IMR-90 (cell line): ENCODE data around the gene GRK5. TPM values are rescaled to one million over a fixed set of nuclear protein-coding genes. Genes with fewer than 3 reads are reported as not detected.
"Not testable (repeated sequence)": the region's sequence is repeated elsewhere in the genome, so short reads cannot be mapped to it uniquely, and the experiment has no call there.

ENCODE experiments used
- ATAC-seq: fragments of 200-7000 bp; cut with Tn5 transposase; 2 replicates; pipeline ENCODE4 v1.9.1; 2020; ENCODE audit warnings: low read depth, mild to moderate bottlenecking, moderate library complexity
- BruUV-seq: library from RNA; stranded (reverse); fragments of 400-500 nt; replicated peaks from 2 replicates; lab custom pipeline; 2021; lab: Mats Ljungman, UMichigan
- CTCF ChIA-PET: fragments of 300-600 bp; formaldehyde crosslinking; extraction: SDS; loops from one replicate; lab custom pipeline; 2021; ENCODE audit warnings: antibody characterized with exemption; lab: Yijun Ruan, JAX
- POLR2A ChIA-PET: fragments of 300-600 bp; sonication (Branson Sonifier 250); formaldehyde crosslinking; loops from one replicate; lab custom pipeline; 2022; ENCODE audit warnings: antibody characterized with exemption; ENCODE audit not compliant: unreplicated experiment; lab: Charles Lee
- DNase-seq: peaks from one replicate; pipeline ENCODE4 v3.0.0; 2013
- H2AFZ ChIP-seq: replicated peaks from 2 replicates; pipeline ENCODE3; 2013; ENCODE audit warnings: low read length, mild to moderate bottlenecking; ENCODE audit not compliant: poor library complexity
- H2AK5ac ChIP-seq: 2 replicates; pipeline ENCODE4 v1.6.1; 2013; ENCODE audit warnings: low read depth, low read length, inconsistent platforms
- H2AK9ac ChIP-seq: replicated peaks from 2 replicates; pipeline ENCODE3; 2013; ENCODE audit warnings: mild to moderate bottlenecking, low read depth, low read length, moderate library complexity; ENCODE audit not compliant: poor library complexity
- H2BK120ac ChIP-seq: 2 replicates; pipeline ENCODE4 v1.6.1; 2013; ENCODE audit warnings: low read depth, low read length, inconsistent platforms
- H2BK15ac ChIP-seq: 3 replicates; pipeline ENCODE4 v1.6.1; 2013; ENCODE audit warnings: low read depth, low read length, inconsistent platforms
- H2BK20ac ChIP-seq: 2 replicates; pipeline ENCODE4 v1.6.1; 2013; ENCODE audit warnings: low read depth, mild to moderate bottlenecking, inconsistent platforms, low read length, moderate library complexity
- H2BK5ac ChIP-seq: 2 replicates; pipeline ENCODE4 v1.6.1; 2013; ENCODE audit warnings: mild to moderate bottlenecking, low read depth, low read length, inconsistent platforms; ENCODE audit not compliant: poor library complexity, severe bottlenecking
- H3K14ac ChIP-seq: replicated peaks from 2 replicates; pipeline ENCODE4 v1.6.1; 2013; ENCODE audit warnings: low read depth, low read length, inconsistent platforms
- H3K18ac ChIP-seq: 2 replicates; pipeline ENCODE4 v1.6.1; 2013; ENCODE audit warnings: low read depth, low read length, control low read depth
- H3K23ac ChIP-seq: 2 replicates; pipeline ENCODE4 v1.6.1; 2013; ENCODE audit warnings: low read depth, low read length, inconsistent platforms
- H3K27ac ChIP-seq: 2 replicates; pipeline ENCODE4 v1.5.1; 2013; ENCODE audit warnings: mild to moderate bottlenecking, control low read depth, low read length; ENCODE audit not compliant: insufficient read depth
- H3K27me3 ChIP-seq: 2 replicates; pipeline ENCODE4 v1.6.1; 2013; ENCODE audit warnings: low read length; ENCODE audit not compliant: control insufficient read depth, insufficient read depth
- H3K36me3 ChIP-seq: 2 replicates; pipeline ENCODE4 v1.6.1; 2013; ENCODE audit warnings: low read length, mixed read lengths; ENCODE audit not compliant: control insufficient read depth, insufficient read depth
- H3K4ac ChIP-seq: 2 replicates; pipeline ENCODE4 v1.6.1; 2013; ENCODE audit warnings: low read depth, low read length, inconsistent platforms
- H3K4me1 ChIP-seq: 2 replicates; pipeline ENCODE4 v1.6.1; 2013; ENCODE audit warnings: low read length, mixed read lengths; ENCODE audit not compliant: control insufficient read depth, insufficient read depth
- H3K4me2 ChIP-seq: 2 replicates; pipeline ENCODE4 v1.6.1; 2013; ENCODE audit warnings: low read depth, mild to moderate bottlenecking, control low read depth, low read length, moderate library complexity
- H3K4me3 ChIP-seq: 2 replicates; pipeline ENCODE4 v1.5.1; 2013; ENCODE audit warnings: low read depth, mild to moderate bottlenecking, control low read depth, low read length, moderate library complexity; ENCODE audit not compliant: insufficient read depth
- H3K56ac ChIP-seq: 2 replicates; pipeline ENCODE4 v1.6.1; 2013; ENCODE audit warnings: low read length, inconsistent platforms; ENCODE audit not compliant: insufficient read depth; ENCODE audit errors: extremely low read depth
- H3K79me1 ChIP-seq, 2 experiments: 2 replicates each; pipeline ENCODE4 v1.6.1; 2013; ENCODE audit warnings: low read length in 2 of 2, inconsistent platforms in 1 of 2, low read depth in 1 of 2
- H3K9ac ChIP-seq: 2 replicates; pipeline ENCODE4 v1.6.1; 2013; ENCODE audit warnings: low read depth, low read length, control low read depth
- H3K9me1 ChIP-seq: 2 replicates; pipeline ENCODE4 v1.6.1; 2013; ENCODE audit warnings: low read length, inconsistent platforms; ENCODE audit not compliant: insufficient read depth
- H3K9me3 ChIP-seq: 2 replicates; pipeline ENCODE4 v1.6.1; 2013; ENCODE audit warnings: low read length; ENCODE audit not compliant: control insufficient read depth, insufficient read depth
- H4K20me1 ChIP-seq: 2 replicates; pipeline ENCODE4 v1.6.1; 2013; ENCODE audit warnings: low read length, inconsistent platforms; ENCODE audit not compliant: insufficient read depth
- H4K5ac ChIP-seq: 2 replicates; pipeline ENCODE4 v1.6.1; 2013; ENCODE audit warnings: mild to moderate bottlenecking, low read depth, low read length, control low read depth
- H4K8ac ChIP-seq, 2 experiments: 2 replicates each; pipeline ENCODE4 v1.6.1; 2013; ENCODE audit warnings: low read depth in 2 of 2, low read length in 2 of 2, control low read depth in 1 of 2, inconsistent platforms in 1 of 2
- H4K91ac ChIP-seq: 2 replicates; pipeline ENCODE4 v1.6.1; 2013; ENCODE audit warnings: low read depth, low read length, inconsistent platforms; ENCODE audit not compliant: insufficient read depth
- MAFK ChIP-seq: IDR thresholded peaks from 2 replicates; pipeline ENCODE4 v1.6.1; 2012; ENCODE audit warnings: low read depth, low read length, improper control_type of control experiment
- WGBS, 2 experiments: methylation state at CpG; one replicate each; pipeline versions ENCODE4 v1.1.5 to v1.1.7; 2013; ENCODE audit warnings: missing lambda C conversion rate in 2 of 2; ENCODE audit not compliant: insufficient read length in 1 of 2; ENCODE audit errors: extremely low coverage in 2 of 2; 5-methylcytosine and 5-hydroxymethylcytosine counted together
- dilution Hi-C: fragments of 300-500 bp; cut with HindIII; formaldehyde crosslinking; loops from one replicate; pipeline ENCODE4 v1.14.3; 2018; ENCODE audit warnings: low sequenced_read_pairs; ENCODE audit not compliant: unreplicated experiment
- in situ Hi-C: fragments of 300-500 bp; cut with MboI; formaldehyde crosslinking; loops from 3 replicates; pipeline ENCODE4 v1.14.3; 2019; ENCODE audit warnings: low sequenced_read_pairs, inconsistent platforms, mixed read lengths
- intact Hi-C: fragments of 100-400 bp; cut with micrococcal nuclease; formaldehyde crosslinking; loops from 2 replicates; pipeline ENCODE4 v1.10.0; 2022
- polyA plus RNA-seq, 3 experiments: library from polyadenylated mRNA; depleted of rRNA; stranded (reverse); fragments of >200 nt; gene quantifications; 2 replicates each; pipeline ENCODE4 v1.2.3, GENCODE V29; 2012; ENCODE audit warnings: low replicate concordance in 1 of 3
- total RNA-seq: library from RNA; depleted of rRNA; stranded (reverse); fragments of >200 nt; gene quantifications from 2 replicates; pipeline ENCODE4 v1.2.3, GENCODE V29; 2012

GRK5 gene
- total and polyA plus RNA-seq, 2 of the 4 experiments (the other 2 are of a cell fraction) = 12.9 to 16.3 TPM

GRCh38 chr10:119259345-119259744 lies 52.0 kb downstream of the GRK5 start:
- H4K20me1 ChIP-seq = peaks cover 71% of the 10 kb centered on the region
- H3K79me1 ChIP-seq = peaks cover 25 to 67% of the 10 kb centered on the region in 2 experiments
- no peak overlapping the region for H4K8ac ChIP-seq
- H2AK9ac ChIP-seq = no peak overlapping the region
- ChIA-PET POLR2A (no interaction called here), CTCF (interaction anchor here (0.8 to 0.9 kb wide), 2 partner anchors 12 to 21 kb away, joined by 3 to 6 read pairs; no protein-coding TSS in a partner anchor)
- no peak overlapping the region for H2BK120ac ChIP-seq
- H3K23ac ChIP-seq = no peak overlapping the region
- no peak overlapping the region for H3K4me2 ChIP-seq
- in situ Hi-C loops = no loop called here
- no peak overlapping the region for H2BK15ac ChIP-seq
- H3K14ac ChIP-seq = no peak overlapping the region
- BruUV-seq = no TSS peak
- H3K18ac ChIP-seq = no peak overlapping the region
- no peak overlapping the region; the same call in 1 of the 2 replicates for H2AK5ac ChIP-seq
- H3K27me3 ChIP-seq = no peaks in the 10 kb centered on the region
- H3K27ac ChIP-seq = no peak overlapping the region
- no peak overlapping the region for H2AFZ ChIP-seq
- no peak overlapping the region for H4K91ac ChIP-seq
- no peak for TF ChIP-seq MAFK
- no CpG with 5 or more reads among the region's 3 CpGs for WGBS, 2 experiments
- DNase-seq = no peak
- peaks cover 22% of the 10 kb centered on the region for H3K4me1 ChIP-seq
- H3K36me3 ChIP-seq = peaks cover 17% of the 10 kb centered on the region
- no peak overlapping the region for H2BK5ac ChIP-seq
- no peaks in the 10 kb centered on the region for H3K9me3 ChIP-seq
- no peak overlapping the region for H3K4me3 ChIP-seq
- H4K5ac ChIP-seq = no peak overlapping the region
- intact Hi-C loops = no loop called here
- no peak overlapping the region for H3K56ac ChIP-seq
- ATAC-seq = no peak
- no peak overlapping the region for H3K4ac ChIP-seq
- no peak overlapping the region for H3K9ac ChIP-seq
- dilution Hi-C loops = no loop called here
- peaks cover 16% of the 10 kb centered on the region for H3K9me1 ChIP-seq
- no peak overlapping the region for H2BK20ac ChIP-seq

GRCh38 chr10:119261016-119261415 lies 53.6 kb downstream of the GRK5 start:
- H3K56ac ChIP-seq, BruUV-seq, H4K5ac ChIP-seq, H2BK15ac ChIP-seq, H2BK20ac ChIP-seq, POLR2A ChIA-PET, in situ Hi-C loops, H3K9me3 ChIP-seq, H2BK5ac ChIP-seq, H2AK9ac ChIP-seq, H3K9ac ChIP-seq, H2AK5ac ChIP-seq, dilution Hi-C loops, H3K18ac ChIP-seq, H4K8ac ChIP-seq, intact Hi-C loops, ATAC-seq, DNase-seq, H4K91ac ChIP-seq, CTCF ChIA-PET, H3K4ac ChIP-seq, H3K4me3 ChIP-seq, H3K14ac ChIP-seq, H3K4me2 ChIP-seq, H3K23ac ChIP-seq, H2BK120ac ChIP-seq, H3K27ac ChIP-seq, H2AFZ ChIP-seq, H3K27me3 ChIP-seq: not testable (repeated sequence)
- Histone ChIP-seq H3K9me1 (peaks cover 12% of the 10 kb centered on the region), H3K4me1 (peaks cover 17% of the 10 kb centered on the region; the same call in 1 of the 2 replicates), H3K79me1 (peaks cover 32 to 68% of the 10 kb centered on the region in 2 experiments), H3K36me3 (peaks cover 30% of the 10 kb centered on the region), H4K20me1 (peaks cover 73% of the 10 kb centered on the region)
- WGBS, 2 experiments = no CpG with 5 or more reads among the region's 34 CpGs
